RWPE2 (cell line): ENCODE data around the gene CALHM1.
"Not testable (repeated sequence)": the region's sequence is repeated elsewhere in the genome, so short reads cannot be mapped to it uniquely, and the experiment has no call there.

Experiments used
- ATAC-seq: fragments of 200-7000 bp; cut with Tn5 transposase; 3 replicates; pipeline ENCODE4 v1.9.1; 2021; ENCODE audit warnings: low read depth
- DNase-seq: peaks from one replicate; pipeline ENCODE4 v3.0.0-alpha.2; 2020; ENCODE audit warnings: low spot score
- H3K27ac ChIP-seq: fragments of 450-650 bp; 2 replicates; pipeline ENCODE4 v1.5.1; 2017; ENCODE audit warnings: mild to moderate bottlenecking; ENCODE audit not compliant: poor library complexity, severe bottlenecking
- H3K27me3 ChIP-seq: fragments of 250-450 bp; sonication (Bioruptor Pico); 2 replicates; pipeline ENCODE4 v1.5.1; 2021; ENCODE audit warnings: mild to moderate bottlenecking, moderate library complexity; ENCODE audit not compliant: insufficient read depth, poor library complexity, severe bottlenecking
- H3K36me3 ChIP-seq: fragments of 250-450 bp; sonication (Bioruptor Pico); 2 replicates; pipeline ENCODE4 v1.5.1; 2020; ENCODE audit warnings: low read depth, mild to moderate bottlenecking, moderate library complexity
- H3K4me1 ChIP-seq: fragments of 250-450 bp; sonication (Bioruptor Pico); 2 replicates; pipeline ENCODE4 v1.5.1; 2021; ENCODE audit warnings: mild to moderate bottlenecking, moderate library complexity; ENCODE audit not compliant: insufficient read depth, poor library complexity, severe bottlenecking
- H3K4me3 ChIP-seq: fragments of 250-450 bp; sonication (Bioruptor Pico); 2 replicates; pipeline ENCODE4 v1.5.1; 2021; ENCODE audit warnings: mild to moderate bottlenecking, moderate library complexity; ENCODE audit not compliant: severe bottlenecking
- H3K9me3 ChIP-seq: fragments of 250-450 bp; sonication (Bioruptor Pico); 2 replicates; pipeline ENCODE4 v1.5.1; 2021; ENCODE audit warnings: mild to moderate bottlenecking, moderate library complexity; ENCODE audit not compliant: severe bottlenecking
- TF ChIP-seq, protein P1 (sequence below): fragments of 450-650 bp; IDR thresholded peaks from one replicate; pipeline ENCODE4 v1.5.1; 2017; ENCODE audit warnings: mild to moderate bottlenecking, moderate library complexity; ENCODE audit not compliant: poor library complexity, severe bottlenecking

CALHM1 gene

DNA sequence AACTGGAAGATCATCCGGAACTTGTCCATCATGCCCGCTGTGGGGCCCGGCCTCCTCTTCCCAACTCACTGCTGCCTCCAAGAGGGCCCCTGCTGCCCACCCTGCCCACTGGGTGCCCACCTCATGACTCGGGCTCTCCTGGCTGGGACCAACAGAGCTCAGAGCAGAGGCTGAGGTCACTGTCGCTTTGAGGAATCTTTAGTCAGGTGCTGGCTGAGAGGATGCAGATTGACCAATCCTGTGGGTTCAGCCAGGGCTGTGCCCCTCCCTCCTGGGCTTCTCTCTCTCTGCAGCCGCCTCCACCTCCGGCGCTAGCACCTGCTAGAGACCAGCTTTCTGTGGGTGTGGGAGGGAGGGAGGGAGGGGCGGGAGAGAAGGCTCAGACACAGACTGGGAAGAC lies at the start of gene CALHM1:
Gene CALHM1, minus strand, starts transcription at position 181 of the 400 bp plus-strand sequence. Its CDS starts 149 bp downstream, at position 32.
- no peak for DNase-seq
- H3K27me3 ChIP-seq, result no peaks in the 10 kb centered on the region
- no peak within 1 kb of the TSS for H3K27ac ChIP-seq

DNA sequence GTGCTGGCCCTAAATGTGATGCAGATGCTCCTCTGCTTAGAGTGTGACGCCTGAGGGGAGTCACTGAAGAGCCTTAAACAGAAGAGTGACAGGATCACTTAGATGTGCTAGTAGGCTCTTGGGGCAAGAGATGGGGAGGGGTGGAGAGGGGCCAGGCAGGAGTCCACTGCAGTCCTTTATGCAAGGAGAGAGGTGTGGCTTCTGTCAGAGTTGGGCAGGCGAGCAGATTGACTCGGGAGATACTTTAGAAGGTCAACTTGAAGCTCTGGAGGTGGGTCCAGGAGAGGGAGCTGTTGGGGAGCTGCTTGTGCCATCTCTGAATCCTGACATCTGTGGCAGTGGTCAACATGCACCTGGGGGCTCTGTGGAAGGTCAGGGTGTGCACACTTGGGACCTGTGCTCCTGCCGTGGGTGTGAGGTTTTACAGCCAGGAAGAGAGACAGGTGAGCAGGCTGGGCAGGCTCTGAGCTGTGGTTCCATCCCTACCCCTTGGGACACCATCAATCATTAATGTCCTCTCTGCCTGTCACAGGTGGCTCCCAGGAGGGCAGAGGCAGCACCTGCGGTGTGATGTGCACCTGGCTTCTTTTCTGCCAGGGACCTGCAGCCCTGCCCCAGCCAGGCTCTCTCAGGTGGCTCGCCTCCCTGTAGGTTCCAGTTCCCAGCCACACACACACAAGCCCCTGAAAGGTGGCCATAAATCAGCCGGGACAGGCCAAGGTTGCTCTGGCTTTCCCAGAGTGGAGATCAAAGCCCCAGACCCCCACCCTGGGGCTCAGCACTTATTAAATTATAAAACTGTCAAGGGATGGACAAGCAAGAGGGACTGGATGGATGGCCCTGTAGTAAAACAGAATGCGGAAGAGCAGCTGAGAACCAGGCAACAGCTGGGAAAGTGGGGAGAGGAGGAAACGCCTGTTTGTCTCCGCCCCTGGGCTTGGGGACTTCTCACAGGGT lies 48.8 kb upstream of the CALHM1 start:
- no peaks in the 10 kb centered on the region for H3K36me3 ChIP-seq
- DNase-seq (peak; percentile 48), ATAC-seq (no peak)
- no peaks in the 10 kb centered on the region for H3K9me3 ChIP-seq
- H3K27ac ChIP-seq, result no peak overlapping the region
- H3K4me3 ChIP-seq, result no peak overlapping the region
- TF ChIP-seq, protein P1, sequence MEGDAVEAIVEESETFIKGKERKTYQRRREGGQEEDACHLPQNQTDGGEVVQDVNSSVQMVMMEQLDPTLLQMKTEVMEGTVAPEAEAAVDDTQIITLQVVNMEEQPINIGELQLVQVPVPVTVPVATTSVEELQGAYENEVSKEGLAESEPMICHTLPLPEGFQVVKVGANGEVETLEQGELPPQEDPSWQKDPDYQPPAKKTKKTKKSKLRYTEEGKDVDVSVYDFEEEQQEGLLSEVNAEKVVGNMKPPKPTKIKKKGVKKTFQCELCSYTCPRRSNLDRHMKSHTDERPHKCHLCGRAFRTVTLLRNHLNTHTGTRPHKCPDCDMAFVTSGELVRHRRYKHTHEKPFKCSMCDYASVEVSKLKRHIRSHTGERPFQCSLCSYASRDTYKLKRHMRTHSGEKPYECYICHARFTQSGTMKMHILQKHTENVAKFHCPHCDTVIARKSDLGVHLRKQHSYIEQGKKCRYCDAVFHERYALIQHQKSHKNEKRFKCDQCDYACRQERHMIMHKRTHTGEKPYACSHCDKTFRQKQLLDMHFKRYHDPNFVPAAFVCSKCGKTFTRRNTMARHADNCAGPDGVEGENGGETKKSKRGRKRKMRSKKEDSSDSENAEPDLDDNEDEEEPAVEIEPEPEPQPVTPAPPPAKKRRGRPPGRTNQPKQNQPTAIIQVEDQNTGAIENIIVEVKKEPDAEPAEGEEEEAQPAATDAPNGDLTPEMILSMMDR, result no peak
- no peaks in the 10 kb centered on the region for H3K27me3 ChIP-seq
- peaks cover 5% of the 10 kb centered on the region for H3K4me1 ChIP-seq

More for the DNA sequence above, at the start of gene CALHM1:
- no peaks in the 10 kb centered on the region for H3K9me3 ChIP-seq
- TF ChIP-seq, protein P1, result no peak
- H3K36me3 ChIP-seq, result no peaks in the 10 kb centered on the region
- no peak for ATAC-seq
- no peaks in the 10 kb centered on the region for H3K4me1 ChIP-seq
- H3K4me3 ChIP-seq, result no peak within 1 kb of the TSS

GRCh38 chr10:103506061-103506460 lies 47.4 kb upstream of the CALHM1 start:
- DNase-seq (peak; percentile 26), ATAC-seq (no peak)
- no peak overlapping the region for H3K4me3 ChIP-seq
- TF ChIP-seq, protein P1, result no peak
- H3K36me3 ChIP-seq, result no peaks in the 10 kb centered on the region
- H3K27ac ChIP-seq, result no peak overlapping the region
- no peaks in the 10 kb centered on the region for H3K27me3 ChIP-seq
- peaks cover 5% of the 10 kb centered on the region for H3K4me1 ChIP-seq
- H3K9me3 ChIP-seq, result no peaks in the 10 kb centered on the region

DNA sequence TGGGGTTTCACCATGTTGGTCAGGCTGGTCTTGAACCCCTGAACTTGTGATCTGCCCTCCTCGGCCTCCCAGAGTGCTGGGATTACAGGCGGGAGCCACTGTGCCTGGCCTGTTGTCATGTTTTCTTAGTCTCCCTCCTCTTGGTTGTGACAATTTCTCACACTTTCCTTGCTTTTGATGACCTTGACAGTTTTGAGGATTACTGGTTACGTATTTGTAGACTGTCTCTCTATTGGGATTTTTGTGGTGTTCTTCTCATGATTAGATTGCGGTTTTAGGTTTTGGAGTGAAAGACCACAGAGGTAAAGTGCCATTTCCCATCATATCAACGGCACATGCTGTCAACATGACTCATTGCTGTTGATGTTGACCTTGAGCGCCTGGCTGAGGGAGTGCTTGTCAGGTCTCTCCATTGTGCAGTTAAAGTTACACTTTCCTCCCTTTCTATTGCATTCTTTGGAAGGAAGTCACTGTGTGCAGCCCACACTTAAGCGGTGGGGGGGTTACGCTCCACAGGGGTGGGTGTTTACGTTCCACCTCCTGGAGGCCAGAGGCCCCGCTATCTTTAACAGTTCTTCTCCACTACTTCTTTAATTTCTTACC lies 45.6 kb upstream of the CALHM1 start:
- Histone ChIP-seq H3K36me3 (no peaks in the 10 kb centered on the region), H3K4me3 (no peak overlapping the region), H3K27me3 (no peaks in the 10 kb centered on the region), H3K27ac (no peak overlapping the region), H3K9me3 (no peaks in the 10 kb centered on the region), H3K4me1 (peaks cover 5% of the 10 kb centered on the region)
- ATAC-seq (peak; percentile 82), DNase-seq (no peak)
- TF ChIP-seq, protein P1, result no peak

DNA sequence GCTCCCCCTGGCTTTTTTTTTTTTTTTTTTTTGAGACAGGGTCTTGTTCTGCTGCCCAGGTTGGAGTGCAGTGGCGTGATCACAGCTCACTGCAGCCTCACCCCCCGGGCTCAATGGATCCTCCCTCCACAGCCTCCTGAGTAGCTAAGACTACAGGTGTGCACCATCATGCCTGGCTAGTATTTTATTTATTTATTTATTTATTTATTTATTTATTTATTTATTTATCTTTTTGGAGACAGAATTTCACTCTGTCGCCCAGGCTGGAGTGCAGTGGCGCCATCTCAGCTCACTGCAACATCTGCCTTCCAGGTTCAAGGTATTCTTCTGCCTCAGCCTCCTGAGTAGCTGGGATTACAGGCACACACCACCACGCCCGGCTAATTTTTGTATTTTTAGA lies 45.1 kb upstream of the CALHM1 start:
- H3K27ac ChIP-seq, H3K27me3 ChIP-seq, H3K4me1 ChIP-seq, H3K9me3 ChIP-seq, H3K4me3 ChIP-seq, DNase-seq, ATAC-seq, H3K36me3 ChIP-seq: not testable (repeated sequence)
